ENCODE data around the gene CFHR2.

DNA sequence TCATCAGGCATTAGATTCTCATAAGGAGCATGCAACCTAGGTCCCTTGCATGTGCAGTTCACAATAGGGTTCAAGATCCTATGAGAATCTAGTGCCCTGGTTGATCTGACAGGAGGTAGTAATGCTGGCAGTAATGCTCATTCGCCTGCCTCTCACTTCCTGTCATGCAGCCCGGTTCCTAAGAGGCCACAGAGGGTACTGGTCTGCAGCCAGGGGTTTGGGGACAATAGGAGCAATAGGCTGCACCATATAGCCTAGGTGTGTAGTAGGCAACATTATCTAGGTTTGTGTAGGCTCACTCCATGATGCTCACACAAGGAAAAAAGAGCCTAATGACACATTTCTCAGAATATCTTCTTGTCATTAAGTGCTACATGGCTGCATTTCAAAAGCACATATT is 59.6 kb downstream of the CFHR2 start:
- TF ChIP-seq POLR2A (IDR thresholded peaks at IDR 0.05; ENCODE audit: low read length) (no peak), GATA1 (IDR thresholded peaks at IDR 0.05; ENCODE audit: low read depth, low read length) (no peak)

Data from erythroblast (primary cell).